GM12872 (cell line): Measurements from ENCODE around the gene ITPRIPL2.

Source experiments
- TF ChIP-seq, protein P1 (sequence below): IDR thresholded peaks from 3 replicates; pipeline ENCODE4 v1.5.1; 2011; ENCODE audit warnings: low read depth, mild to moderate bottlenecking, low read length, moderate library complexity; ENCODE audit not compliant: insufficient read depth

The ITPRIPL2 gene

DNA sequence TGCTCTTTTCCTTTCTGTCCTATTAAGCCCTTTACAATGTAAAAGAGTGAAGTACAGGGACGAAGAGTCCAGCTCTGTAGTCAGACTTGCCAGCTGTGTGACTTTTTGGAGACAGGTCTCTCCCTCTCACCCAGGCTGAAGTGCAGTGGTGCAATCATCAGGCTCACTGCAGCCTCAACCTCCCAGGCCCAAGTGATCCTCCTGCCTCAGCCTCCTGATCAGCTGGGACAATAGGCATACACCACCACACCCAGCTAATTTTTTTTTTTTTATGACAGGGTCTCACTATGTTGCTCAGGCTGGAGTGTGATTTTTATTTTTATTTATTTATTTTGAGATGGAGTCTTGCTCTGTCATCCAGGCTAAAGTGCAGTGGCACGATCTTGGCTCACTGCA lies 7.1 kb upstream of the ITPRIPL2 start:
- TF ChIP-seq, protein P1, sequence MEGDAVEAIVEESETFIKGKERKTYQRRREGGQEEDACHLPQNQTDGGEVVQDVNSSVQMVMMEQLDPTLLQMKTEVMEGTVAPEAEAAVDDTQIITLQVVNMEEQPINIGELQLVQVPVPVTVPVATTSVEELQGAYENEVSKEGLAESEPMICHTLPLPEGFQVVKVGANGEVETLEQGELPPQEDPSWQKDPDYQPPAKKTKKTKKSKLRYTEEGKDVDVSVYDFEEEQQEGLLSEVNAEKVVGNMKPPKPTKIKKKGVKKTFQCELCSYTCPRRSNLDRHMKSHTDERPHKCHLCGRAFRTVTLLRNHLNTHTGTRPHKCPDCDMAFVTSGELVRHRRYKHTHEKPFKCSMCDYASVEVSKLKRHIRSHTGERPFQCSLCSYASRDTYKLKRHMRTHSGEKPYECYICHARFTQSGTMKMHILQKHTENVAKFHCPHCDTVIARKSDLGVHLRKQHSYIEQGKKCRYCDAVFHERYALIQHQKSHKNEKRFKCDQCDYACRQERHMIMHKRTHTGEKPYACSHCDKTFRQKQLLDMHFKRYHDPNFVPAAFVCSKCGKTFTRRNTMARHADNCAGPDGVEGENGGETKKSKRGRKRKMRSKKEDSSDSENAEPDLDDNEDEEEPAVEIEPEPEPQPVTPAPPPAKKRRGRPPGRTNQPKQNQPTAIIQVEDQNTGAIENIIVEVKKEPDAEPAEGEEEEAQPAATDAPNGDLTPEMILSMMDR = no peak

- TF ChIP-seq, protein P1 = no peak
These were observed 5.1 kb upstream of the ITPRIPL2 start for GRCh38 chr16:19108409-19109287.

GRCh38 chr16:19109288-19109664 lies 4.5 kb upstream of the ITPRIPL2 start:
- TF ChIP-seq, protein P1 = no peak

DNA sequence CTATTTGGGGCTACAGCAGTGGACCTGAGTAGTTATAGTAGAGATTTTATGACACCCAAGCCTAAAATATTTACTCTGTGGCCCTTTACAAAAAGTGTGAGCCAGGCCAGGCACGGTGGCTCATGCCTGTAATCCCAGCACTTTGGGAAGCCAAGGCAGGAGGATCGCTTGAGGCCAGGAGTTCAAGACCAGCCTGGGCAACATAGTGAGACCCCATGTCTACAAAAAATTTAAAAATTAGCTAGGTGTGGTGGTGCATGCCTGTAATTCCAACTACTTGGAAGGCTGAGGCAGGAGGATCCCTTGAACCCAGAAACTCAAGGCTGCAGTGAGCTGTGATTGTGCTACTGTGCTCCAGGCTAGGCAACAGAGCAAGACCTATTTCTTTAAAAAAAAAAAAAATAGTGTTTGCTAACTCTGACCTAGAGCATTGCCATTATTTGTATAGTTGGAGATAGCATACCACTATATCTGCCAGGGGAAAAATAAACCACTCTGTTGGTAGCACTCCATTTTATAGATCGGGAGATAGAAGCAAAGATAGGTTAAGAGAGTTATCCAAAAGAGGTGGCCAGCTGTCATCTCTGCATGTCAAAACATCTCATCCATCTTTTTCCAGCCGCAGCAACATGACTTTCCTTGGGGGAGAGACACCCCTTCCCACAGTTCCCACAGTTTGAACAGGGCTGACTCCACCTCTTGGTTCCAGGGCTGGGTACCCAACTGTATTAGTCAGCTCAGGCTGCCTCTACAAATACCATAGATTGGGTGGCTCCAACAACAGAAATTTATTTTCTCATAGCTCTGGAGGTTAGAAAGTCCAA lies 3.0 kb upstream of the ITPRIPL2 start:
- TF ChIP-seq, protein P1 = no peak

- TF ChIP-seq, protein P1 = no peak
These were observed 1.7 kb upstream of the ITPRIPL2 start for GRCh38 chr16:19112099-19112407.

DNA sequence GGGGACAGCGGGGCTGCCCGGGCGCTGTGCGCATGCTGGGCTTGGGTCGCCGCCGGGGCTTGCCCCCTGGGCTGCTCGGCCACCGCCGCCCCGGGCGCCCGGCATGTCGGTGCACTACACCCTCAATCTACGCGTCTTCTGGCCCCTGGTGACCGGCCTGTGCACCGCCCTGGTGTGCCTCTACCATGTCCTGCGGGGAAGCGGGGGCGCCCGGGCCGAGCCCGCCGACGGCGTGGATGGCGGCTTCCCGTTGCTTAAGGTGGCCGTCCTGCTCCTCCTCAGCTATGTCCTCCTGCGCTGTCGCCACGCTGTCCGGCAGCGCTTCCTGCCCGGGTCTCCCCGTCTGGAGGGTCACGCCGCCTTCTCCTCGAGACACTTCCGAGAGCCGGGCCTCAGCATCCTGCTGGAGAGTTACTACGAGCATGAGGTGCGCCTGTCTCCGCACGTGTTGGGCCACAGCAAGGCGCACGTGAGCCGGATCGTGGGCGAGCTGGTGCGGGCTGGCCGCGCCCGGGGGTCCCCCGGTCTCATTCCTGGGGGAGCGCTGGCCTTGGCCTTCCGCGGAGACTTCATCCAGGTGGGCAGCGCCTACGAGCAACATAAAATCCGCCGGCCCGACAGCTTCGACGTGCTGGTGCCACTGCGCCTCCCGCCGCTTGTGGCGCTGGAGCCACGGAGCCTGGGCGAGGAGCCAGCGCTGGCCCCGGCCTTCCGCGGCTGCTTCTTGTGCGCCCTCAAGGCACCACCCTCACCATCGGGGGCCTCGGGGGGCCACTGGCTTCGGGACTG lies 789 bp downstream of the ITPRIPL2 start:
- TF ChIP-seq, protein P1 = no peak
